GM12864 (cell line): ENCODE data around the gene AKAIN1.

Experiments
- DNase-seq: peaks from one replicate; pipeline ENCODE4 v3.0.0-alpha.2; 2011; ENCODE audit warnings: low read depth
- H3K4me3 ChIP-seq: 2 replicates; pipeline ENCODE4 v1.5.1; 2011; ENCODE audit warnings: mild to moderate bottlenecking, low read depth, low read length, control low read depth
- CTCF ChIP-seq: IDR thresholded peaks from 2 replicates; pipeline ENCODE4 v1.5.1; 2011; ENCODE audit warnings: low read depth, mild to moderate bottlenecking, moderate library complexity, low read length, control low read depth, inconsistent platforms; ENCODE audit errors: missing control alignments

AKAIN1 gene

GRCh38 chr18:5214583-5215351 is 17.7 kb upstream of the AKAIN1 start:
- no peak for DNase-seq
- H3K4me3 ChIP-seq, result no peak overlapping the region
- TF ChIP-seq CTCF, result no peak

- no peak overlapping the region for H3K4me3 ChIP-seq
- no peak for TF ChIP-seq CTCF
- no peak for DNase-seq
Measured at GRCh38 chr18:5207471-5208150, 10.6 kb upstream of the AKAIN1 start.

GRCh38 chr18:5198311-5198710 is 1.3 kb upstream of the AKAIN1 start:
- H3K4me3 ChIP-seq, result no peak overlapping the region
- DNase-seq, result no peak
- no peak for TF ChIP-seq CTCF

- no peak overlapping the region for H3K4me3 ChIP-seq
- no peak for DNase-seq
- TF ChIP-seq CTCF, result no peak
Measured at GRCh38 chr18:5197461-5197860, 404 bp upstream of the AKAIN1 start.

- no peak overlapping the region for H3K4me3 ChIP-seq
- no peak for DNase-seq
- TF ChIP-seq CTCF, result no peak
Measured at GRCh38 chr18:5196253-5197031, 615 bp downstream of the AKAIN1 start.

- no peak for DNase-seq
- H3K4me3 ChIP-seq, result no peak overlapping the region
- TF ChIP-seq CTCF, result no peak
Measured at GRCh38 chr18:5195656-5196055, 1.4 kb downstream of the AKAIN1 start.
